HG03469 (cell line): ENCODE measurements around the gene OLFM2.
"Not testable (repeated sequence)": the region's sequence is repeated elsewhere in the genome, so short reads cannot be mapped to it uniquely, and the experiment has no call there.

ENCODE experiments used
- ATAC-seq: cut with Tn5 transposase; IDR thresholded peaks from one replicate; pipeline ENCODE4 v1.9.1; 2021; ENCODE audit warnings: mild to moderate bottlenecking, moderate library complexity, moderate number of reproducible peaks; ENCODE audit not compliant: unreplicated experiment

The OLFM2 gene

GRCh38 chr19:9936326-9937000 is at the start of gene OLFM2:
TSS of gene OLFM2 (minus strand) at chr19:9936515. CDS start at chr19:9936366, 149 bp downstream.
- ATAC-seq, result no peak

GRCh38 chr19:9981406-9982260 is 45.3 kb upstream of the OLFM2 start:
- no peak for ATAC-seq

- ATAC-seq, result no peak
Observed at GRCh38 chr19:9972103-9972502, 35.8 kb upstream of the OLFM2 start.

GRCh38 chr19:9971166-9971897 is 35.0 kb upstream of the OLFM2 start:
- no peak for ATAC-seq

- ATAC-seq, result no peak
Observed at GRCh38 chr19:9970481-9970880, 34.2 kb upstream of the OLFM2 start.

GRCh38 chr19:9969688-9969975 is 33.3 kb upstream of the OLFM2 start:
- ATAC-seq, result no peak

- no peak for ATAC-seq
Observed at GRCh38 chr19:9968820-9969687, 32.7 kb upstream of the OLFM2 start.

- no peak for ATAC-seq
Observed at GRCh38 chr19:9967326-9967725, 31.0 kb upstream of the OLFM2 start.

GRCh38 chr19:9966448-9966847 is 30.1 kb upstream of the OLFM2 start:
- ATAC-seq, result no peak

- ATAC-seq, result no peak
Observed at GRCh38 chr19:9966024-9966423, 29.7 kb upstream of the OLFM2 start.

- ATAC-seq, result no peak
Observed at GRCh38 chr19:9962623-9963290, 26.4 kb upstream of the OLFM2 start.

GRCh38 chr19:9961103-9961502 is 24.8 kb upstream of the OLFM2 start:
- ATAC-seq, result no peak

GRCh38 chr19:9958379-9958821 is 22.1 kb upstream of the OLFM2 start:
- ATAC-seq, result no peak

- ATAC-seq, result no peak
Observed at GRCh38 chr19:9956956-9957355, 20.6 kb upstream of the OLFM2 start.

GRCh38 chr19:9953802-9954542 is 17.7 kb upstream of the OLFM2 start:
- ATAC-seq, result no peak

GRCh38 chr19:9952276-9952675 is 16.0 kb upstream of the OLFM2 start:
- ATAC-seq, result no peak

GRCh38 chr19:9947441-9947840 is 11.1 kb upstream of the OLFM2 start:
- no peak for ATAC-seq

- not testable (repeated sequence) for ATAC-seq
Observed at GRCh38 chr19:9946528-9947125, 10.3 kb upstream of the OLFM2 start.

- no peak for ATAC-seq
Observed at GRCh38 chr19:9945319-9945966, 9.1 kb upstream of the OLFM2 start.
